HEK293 (cell line): Measurements from ENCODE around the gene CACNA1H.
A peak's percentile ranks its signal among the peaks of the same experiment; 100 is the strongest.

Experiments used
- CTCF ChIA-PET: fragments of 350-600 bp; formaldehyde crosslinking; extraction: SDS; loops from one replicate; lab custom pipeline; 2021; ENCODE audit warnings: antibody characterized with exemption; lab: Yijun Ruan, JAX
- POLR2A ChIA-PET: fragments of 300-600 bp; formaldehyde crosslinking; extraction: SDS; loops from one replicate; lab custom pipeline; 2020; ENCODE audit warnings: antibody characterized with exemption, inconsistent platforms; lab: Yijun Ruan, JAX
- H3K27ac ChIP-seq: fragments of 200-500 bp; sonication (Bioruptor generic); 2 replicates; pipeline ENCODE4 v1.5.1; 2014; ENCODE audit warnings: low read depth, low read length, control low read depth, inconsistent platforms; ENCODE audit errors: extremely low read depth
- H3K36me3 ChIP-seq, 2 experiments: fragments of 200-500 bp in 1 of 2; sonication (Bioruptor generic) in 1 of 2; 1 replicate in 1 of 2; 2 replicates in 1 of 2; pipeline ENCODE4 v1.5.1; 2014 to 2017; ENCODE audit warnings: inconsistent platforms in 2 of 2, low read length in 2 of 2; ENCODE audit not compliant: control insufficient read depth in 2 of 2, insufficient read depth in 1 of 2
- H3K4me1 ChIP-seq: fragments of 200-500 bp; sonication (Bioruptor generic); 2 replicates; pipeline ENCODE4 v1.5.1; 2014; ENCODE audit warnings: mild to moderate bottlenecking, low read length, inconsistent platforms; ENCODE audit not compliant: control insufficient read depth, insufficient read depth
- H3K4me3 ChIP-seq: 2 replicates; pipeline ENCODE4 v1.5.1; 2011; ENCODE audit warnings: low read depth, mild to moderate bottlenecking, control low read depth, low read length, moderate library complexity
- H3K9me3 ChIP-seq: fragments of 200-500 bp; sonication (Bioruptor generic); 2 replicates; pipeline ENCODE4 v1.5.1; 2014; ENCODE audit warnings: low read depth, low read length, inconsistent platforms; ENCODE audit not compliant: control insufficient read depth, insufficient read depth
- AEBP2 ChIP-seq: fragments of 450-650 bp; formaldehyde crosslinking; IDR thresholded peaks from 2 replicates; pipeline ENCODE4 v1.5.1; 2016; ENCODE audit warnings: missing biosample characterization, missing genetic modification characterization, borderline replicate concordance
- BCL11A ChIP-seq: fragments of 450-650 bp; formaldehyde crosslinking; IDR thresholded peaks from 2 replicates; pipeline ENCODE4 v1.5.1; 2016; ENCODE audit warnings: low read depth, missing biosample characterization, missing genetic modification characterization
- KLF16 ChIP-seq: fragments of 450-650 bp; formaldehyde crosslinking; IDR thresholded peaks from 2 replicates; pipeline ENCODE4 v1.5.1; 2017; ENCODE audit warnings: missing biosample characterization, missing genetic modification characterization
- PRDM1 ChIP-seq: fragments of 450-650 bp; formaldehyde crosslinking; IDR thresholded peaks from 2 replicates; pipeline ENCODE4; 2016; ENCODE audit warnings: missing biosample characterization, missing genetic modification characterization
- RBAK ChIP-seq: fragments of 450-650 bp; formaldehyde crosslinking; IDR thresholded peaks from 2 replicates; pipeline ENCODE4 v1.5.1; 2016; ENCODE audit warnings: missing biosample characterization, missing genetic modification characterization
- REPIN1 ChIP-seq: fragments of 450-650 bp; formaldehyde crosslinking; IDR thresholded peaks from 2 replicates; pipeline ENCODE4 v1.5.1; 2017; ENCODE audit warnings: missing biosample characterization, missing genetic modification characterization, low read depth
- SETDB1 ChIP-seq: IDR thresholded peaks from one replicate; pipeline ENCODE4 v1.6.1; 2017; ENCODE audit warnings: mild to moderate bottlenecking, low read length, moderate library complexity, mixed read lengths; ENCODE audit not compliant: insufficient read length
- ZBTB7A ChIP-seq: fragments of 450-650 bp; formaldehyde crosslinking; IDR thresholded peaks from 2 replicates; pipeline ENCODE4 v1.5.1; 2016; ENCODE audit warnings: low read depth, missing biosample characterization, missing genetic modification characterization
- ZBTB8A ChIP-seq: fragments of 450-650 bp; formaldehyde crosslinking; IDR thresholded peaks from 2 replicates; pipeline ENCODE4 v1.5.1; 2016; ENCODE audit warnings: missing biosample characterization, missing genetic modification characterization
- ZFHX2 ChIP-seq: fragments of 450-650 bp; formaldehyde crosslinking; conservative IDR thresholded peaks from 2 replicates; pipeline ENCODE4 v1.5.1; 2016; ENCODE audit warnings: missing biosample characterization, missing genetic modification characterization
- ZFP3 ChIP-seq: fragments of 450-650 bp; formaldehyde crosslinking; IDR thresholded peaks from 2 replicates; pipeline ENCODE4 v1.5.1; 2016; ENCODE audit warnings: low read depth, missing biosample characterization, missing genetic modification characterization
- ZFP69B ChIP-seq: fragments of 450-650 bp; formaldehyde crosslinking; IDR thresholded peaks from 2 replicates; pipeline ENCODE4 v1.5.1; 2016; ENCODE audit warnings: missing biosample characterization, missing genetic modification characterization
- ZNF112 ChIP-seq: fragments of 450-650 bp; formaldehyde crosslinking; IDR thresholded peaks from 2 replicates; pipeline ENCODE4 v1.5.0; 2017; ENCODE audit warnings: missing biosample characterization, missing genetic modification characterization
- ZNF214 ChIP-seq: fragments of 450-650 bp; formaldehyde crosslinking; IDR thresholded peaks from 2 replicates; pipeline ENCODE4 v1.5.1; 2017; ENCODE audit warnings: missing biosample characterization, mild to moderate bottlenecking, missing genetic modification characterization, borderline replicate concordance
- ZNF324 ChIP-seq: fragments of 450-650 bp; formaldehyde crosslinking; IDR thresholded peaks from 2 replicates; pipeline ENCODE4 v1.5.1; 2016; ENCODE audit warnings: missing biosample characterization, missing genetic modification characterization
- ZNF37A ChIP-seq: fragments of 450-650 bp; IDR thresholded peaks from 2 replicates; pipeline ENCODE4 v1.5.1; 2018; ENCODE audit warnings: missing biosample characterization, missing genetic modification characterization
- ZNF433 ChIP-seq: fragments of 450-650 bp; formaldehyde crosslinking; IDR thresholded peaks from 2 replicates; pipeline ENCODE4 v1.5.1; 2016; ENCODE audit warnings: missing biosample characterization, missing genetic modification characterization, low read depth
- ZNF48 ChIP-seq: fragments of 450-650 bp; formaldehyde crosslinking; IDR thresholded peaks from 2 replicates; pipeline ENCODE4 v1.5.1; 2016; ENCODE audit warnings: missing biosample characterization, missing genetic modification characterization
- ZNF488 ChIP-seq: fragments of 450-650 bp; formaldehyde crosslinking; IDR thresholded peaks from 2 replicates; pipeline ENCODE4 v1.5.1; 2016; ENCODE audit warnings: missing biosample characterization, missing genetic modification characterization
- ZNF510 ChIP-seq: fragments of 450-650 bp; formaldehyde crosslinking; IDR thresholded peaks from 2 replicates; pipeline ENCODE4 v1.5.1; 2018; ENCODE audit warnings: mild to moderate bottlenecking, missing genetic modification characterization, missing biosample characterization; ENCODE audit not compliant: insufficient replicate concordance
- ZNF571 ChIP-seq: fragments of 450-650 bp; formaldehyde crosslinking; IDR thresholded peaks from 2 replicates; pipeline ENCODE4 v1.5.0; 2017; ENCODE audit warnings: missing biosample characterization, missing genetic modification characterization
- ZNF645 ChIP-seq: fragments of 450-650 bp; formaldehyde crosslinking; IDR thresholded peaks from 2 replicates; pipeline ENCODE4; 2016; ENCODE audit warnings: missing biosample characterization, missing genetic modification characterization
- ZNF658 ChIP-seq: fragments of 450-650 bp; formaldehyde crosslinking; IDR thresholded peaks from 2 replicates; pipeline ENCODE4; 2016; ENCODE audit warnings: missing biosample characterization, missing genetic modification characterization
- ZNF670 ChIP-seq: fragments of 450-650 bp; formaldehyde crosslinking; IDR thresholded peaks from 2 replicates; pipeline ENCODE4 v1.5.1; 2016; ENCODE audit warnings: missing biosample characterization, missing genetic modification characterization, low read depth
- ZNF837 ChIP-seq: fragments of 450-650 bp; formaldehyde crosslinking; IDR thresholded peaks from 2 replicates; pipeline ENCODE4 v1.5.1; 2016; ENCODE audit warnings: missing biosample characterization, missing genetic modification characterization
- ZSCAN16 ChIP-seq: fragments of 450-650 bp; formaldehyde crosslinking; IDR thresholded peaks from 2 replicates; pipeline ENCODE4 v1.5.1; 2016; ENCODE audit warnings: missing biosample characterization, missing genetic modification characterization
- ZXDB ChIP-seq: fragments of 450-650 bp; formaldehyde crosslinking; IDR thresholded peaks from 2 replicates; pipeline ENCODE4 v1.5.1; 2016; ENCODE audit warnings: missing biosample characterization, missing genetic modification characterization
- TF ChIP-seq, protein P1 (sequence below): fragments of 450-650 bp; formaldehyde crosslinking; IDR thresholded peaks from 2 replicates; pipeline ENCODE4 v1.5.1; 2016; ENCODE audit warnings: missing biosample characterization, missing genetic modification characterization
- TF ChIP-seq, protein P2 (sequence below): fragments of 450-650 bp; formaldehyde crosslinking; IDR thresholded peaks from 2 replicates; pipeline ENCODE4 v1.5.1; 2016; ENCODE audit warnings: missing biosample characterization, missing genetic modification characterization
- TF ChIP-seq, protein P3 (sequence below): fragments of 450-650 bp; formaldehyde crosslinking; IDR thresholded peaks from 2 replicates; pipeline ENCODE4 v1.5.1; 2016; ENCODE audit warnings: missing biosample characterization, missing genetic modification characterization

Gene CACNA1H

DNA sequence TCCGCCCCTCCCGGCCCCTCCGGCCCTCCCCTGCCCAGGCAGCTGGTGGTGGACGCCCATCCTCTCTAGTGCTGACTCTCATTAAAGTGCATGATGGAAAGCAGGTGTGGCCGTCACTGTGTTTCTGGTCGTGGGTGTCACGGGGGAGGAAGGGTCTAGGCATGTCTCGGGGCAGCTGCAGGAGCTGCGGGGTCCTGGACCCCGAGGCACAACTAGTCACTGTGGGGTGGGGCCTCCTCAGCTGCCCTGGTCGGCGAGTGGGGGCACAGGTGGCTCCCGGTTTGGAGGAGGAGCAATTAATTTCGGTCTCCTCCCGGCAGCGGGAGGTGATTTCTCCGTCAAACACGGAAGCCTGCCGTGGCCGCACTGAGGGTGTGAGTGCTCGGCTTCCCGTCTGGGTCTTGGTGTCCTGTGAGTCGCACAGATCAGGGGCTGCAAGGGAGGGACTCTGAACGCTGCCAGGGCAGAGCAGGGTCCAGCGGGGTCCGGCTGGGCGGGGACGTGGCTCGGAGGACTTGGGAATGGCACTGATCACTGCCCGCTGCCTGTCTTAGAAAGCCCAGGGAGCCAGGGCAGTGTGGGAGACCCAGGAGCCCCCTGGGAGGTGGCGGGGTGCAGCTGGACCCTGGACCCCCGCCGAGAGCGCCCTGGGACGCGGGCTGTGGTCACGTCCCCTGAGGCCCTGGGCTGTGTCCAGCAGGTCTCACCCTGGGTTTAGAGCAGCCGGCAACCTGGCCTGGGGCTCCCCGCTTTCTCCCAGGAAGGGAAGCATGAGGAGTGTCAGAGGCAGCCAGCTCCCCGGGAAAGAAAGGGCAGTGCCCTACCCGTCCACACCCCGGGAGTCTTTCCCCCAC lies 106.2 kb downstream of the CACNA1H start (continued):
- TF ChIP-seq ZFHX2 (tag by site-specific recombination), result peak; percentile 88
- TF ChIP-seq AEBP2 (tag by site-specific recombination), result no peak
- no peak for TF ChIP-seq ZNF37A (tag by site-specific recombination)
- TF ChIP-seq ZNF324 (tag by site-specific recombination), result no peak
- TF ChIP-seq SETDB1, result no peak
- no peak for TF ChIP-seq ZNF645 (tag by site-specific recombination)
- TF ChIP-seq ZNF571 (tag by site-specific recombination), result no peak
- no peak for TF ChIP-seq ZNF112
- TF ChIP-seq RBAK (tag by site-specific recombination), result no peak
- no peak for TF ChIP-seq ZNF488
- TF ChIP-seq ZBTB8A (tag by site-specific recombination), result no peak
- 0 out of 2 replicates have a peak, but pooled peaks have one; percentile 25 for TF ChIP-seq PRDM1
- TF ChIP-seq ZXDB (tag by site-specific recombination), result no peak
- TF ChIP-seq ZNF670 (tag by site-specific recombination), result no peak
- TF ChIP-seq ZNF48 (tag by site-specific recombination), result no peak
- no peak for TF ChIP-seq ZNF837 (tag by site-specific recombination)
- TF ChIP-seq, protein P1, sequence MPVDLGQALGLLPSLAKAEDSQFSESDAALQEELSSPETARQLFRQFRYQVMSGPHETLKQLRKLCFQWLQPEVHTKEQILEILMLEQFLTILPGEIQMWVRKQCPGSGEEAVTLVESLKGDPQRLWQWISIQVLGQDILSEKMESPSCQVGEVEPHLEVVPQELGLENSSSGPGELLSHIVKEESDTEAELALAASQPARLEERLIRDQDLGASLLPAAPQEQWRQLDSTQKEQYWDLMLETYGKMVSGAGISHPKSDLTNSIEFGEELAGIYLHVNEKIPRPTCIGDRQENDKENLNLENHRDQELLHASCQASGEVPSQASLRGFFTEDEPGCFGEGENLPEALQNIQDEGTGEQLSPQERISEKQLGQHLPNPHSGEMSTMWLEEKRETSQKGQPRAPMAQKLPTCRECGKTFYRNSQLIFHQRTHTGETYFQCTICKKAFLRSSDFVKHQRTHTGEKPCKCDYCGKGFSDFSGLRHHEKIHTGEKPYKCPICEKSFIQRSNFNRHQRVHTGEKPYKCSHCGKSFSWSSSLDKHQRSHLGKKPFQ (tag by site-specific recombination), result no peak
- TF ChIP-seq ZBTB7A, result peak; percentile 75; the same call in 1 of the 2 replicates
- TF ChIP-seq, all 188 proteins: peak for 19

- Histone ChIP-seq H3K4me3 (no peak overlapping the region), H3K9me3 (no peaks in the 10 kb centered on the region), H3K4me1 (no peaks in the 10 kb centered on the region), H3K36me3 (no peaks in the 10 kb centered on the region), H3K27ac (no peak overlapping the region)
- CTCF ChIA-PET, result no interaction called here
- POLR2A ChIA-PET, result interaction anchor here (0.6 kb wide), 1 partner anchor 153 kb away, joined by 9 read pairs; no protein-coding TSS in a partner anchor
- TF ChIP-seq BCL11A (tag by site-specific recombination) (no peak), ZNF658 (tag by site-specific recombination) (no peak), ZNF510 (no peak), ZFP69B (no peak), ZNF48 (tag by site-specific recombination) (no peak), KLF16 (no peak), ZSCAN16 (tag by site-specific recombination) (no peak), REPIN1 (tag by site-specific recombination) (no peak), ZFP3 (no peak), ZNF433 (tag by site-specific recombination) (no peak), ZNF214 (tag by site-specific recombination) (no peak)
- TF ChIP-seq, protein P2, sequence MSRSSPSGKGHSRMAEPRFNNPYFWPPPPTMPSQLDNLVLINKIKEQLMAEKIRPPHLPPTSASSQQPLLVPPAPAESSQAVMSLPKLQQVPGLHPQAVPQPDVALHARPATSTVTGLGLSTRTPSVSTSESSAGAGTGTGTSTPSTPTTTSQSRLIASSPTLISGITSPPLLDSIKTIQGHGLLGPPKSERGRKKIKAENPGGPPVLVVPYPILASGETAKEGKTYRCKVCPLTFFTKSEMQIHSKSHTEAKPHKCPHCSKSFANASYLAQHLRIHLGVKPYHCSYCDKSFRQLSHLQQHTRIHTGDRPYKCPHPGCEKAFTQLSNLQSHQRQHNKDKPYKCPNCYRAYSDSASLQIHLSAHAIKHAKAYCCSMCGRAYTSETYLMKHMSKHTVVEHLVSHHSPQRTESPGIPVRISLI (tag by site-specific recombination), result no peak
- TF ChIP-seq, protein P3, sequence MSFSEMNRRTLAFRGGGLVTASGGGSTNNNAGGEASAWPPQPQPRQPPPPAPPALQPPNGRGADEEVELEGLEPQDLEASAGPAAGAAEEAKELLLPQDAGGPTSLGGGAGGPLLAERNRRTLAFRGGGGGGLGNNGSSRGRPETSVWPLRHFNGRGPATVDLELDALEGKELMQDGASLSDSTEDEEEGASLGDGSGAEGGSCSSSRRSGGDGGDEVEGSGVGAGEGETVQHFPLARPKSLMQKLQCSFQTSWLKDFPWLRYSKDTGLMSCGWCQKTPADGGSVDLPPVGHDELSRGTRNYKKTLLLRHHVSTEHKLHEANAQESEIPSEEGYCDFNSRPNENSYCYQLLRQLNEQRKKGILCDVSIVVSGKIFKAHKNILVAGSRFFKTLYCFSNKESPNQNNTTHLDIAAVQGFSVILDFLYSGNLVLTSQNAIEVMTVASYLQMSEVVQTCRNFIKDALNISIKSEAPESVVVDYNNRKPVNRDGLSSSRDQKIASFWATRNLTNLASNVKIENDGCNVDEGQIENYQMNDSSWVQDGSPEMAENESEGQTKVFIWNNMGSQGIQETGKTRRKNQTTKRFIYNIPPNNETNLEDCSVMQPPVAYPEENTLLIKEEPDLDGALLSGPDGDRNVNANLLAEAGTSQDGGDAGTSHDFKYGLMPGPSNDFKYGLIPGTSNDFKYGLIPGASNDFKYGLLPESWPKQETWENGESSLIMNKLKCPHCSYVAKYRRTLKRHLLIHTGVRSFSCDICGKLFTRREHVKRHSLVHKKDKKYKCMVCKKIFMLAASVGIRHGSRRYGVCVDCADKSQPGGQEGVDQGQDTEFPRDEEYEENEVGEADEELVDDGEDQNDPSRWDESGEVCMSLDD (tag by site-specific recombination), result no peak
Measured at GRCh38 chr16:1259760-1260068, 106.8 kb downstream of the CACNA1H start.
